ENCODE results near the gene IL3RA. TPM values are rescaled to one million over a fixed set of nuclear protein-coding genes. Genes with fewer than 3 reads are reported as not detected.
A peak's percentile ranks its signal among the peaks of the same experiment; 100 is the strongest.

The IL3RA gene
- polyA plus RNA-seq, 1 of the 3 experiments (the other 2 are of a cell fraction) = not detected

DNA sequence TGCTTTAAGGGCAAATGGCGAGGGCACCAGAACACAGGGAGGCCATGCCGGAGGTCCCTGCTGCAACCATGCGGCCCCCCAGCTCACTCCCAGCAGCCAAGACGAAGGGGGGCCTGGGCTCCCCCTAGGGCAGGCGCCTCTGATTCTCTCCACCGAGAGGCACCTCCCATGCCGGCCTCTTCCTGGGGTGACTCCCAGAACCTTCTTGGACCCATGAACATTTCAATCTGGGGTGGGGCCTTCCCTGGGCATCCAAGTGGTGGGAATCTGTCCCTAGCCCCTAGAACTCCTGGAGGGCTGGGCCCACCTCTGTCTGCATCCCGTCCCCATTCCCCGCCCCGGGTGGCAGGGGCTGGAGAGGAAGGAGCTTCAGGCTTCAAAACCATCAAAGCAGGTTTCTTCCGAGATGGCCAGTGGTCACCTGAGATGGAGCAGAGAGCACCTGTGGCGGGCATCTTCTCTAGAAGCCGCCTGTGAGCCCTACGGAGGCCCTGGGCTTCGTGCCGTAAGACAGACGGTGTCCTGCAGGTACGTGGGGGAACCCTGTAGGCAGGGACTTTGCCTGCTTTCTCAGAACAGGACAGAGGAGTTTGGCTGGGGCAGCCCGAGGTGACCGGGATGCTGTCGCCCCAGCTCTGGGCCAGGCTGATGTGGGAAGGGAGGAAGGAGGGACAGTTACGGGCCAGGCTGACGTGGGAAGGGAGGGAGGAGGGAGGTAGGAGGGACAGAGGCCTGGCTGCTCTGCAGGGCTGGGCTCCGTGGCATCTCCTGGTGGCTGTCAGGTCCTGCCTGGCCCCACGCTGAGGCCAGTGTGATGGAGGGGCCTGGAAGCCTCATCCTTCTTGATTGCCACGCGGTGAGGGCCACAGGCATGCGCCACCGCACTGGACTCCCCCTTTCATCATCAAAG, 62.1 kb downstream of the IL3RA start:
- Histone ChIP-seq H3K27me3 (ENCODE audit: insufficient read depth) (no peaks in the 10 kb centered on the region), H2AFZ (ENCODE audit: low read depth) (no peak overlapping the region), H3K79me2 (ENCODE audit: insufficient read depth) (peaks cover 30% of the 10 kb centered on the region), H3F3A (replicated peaks; ENCODE audit: insufficient read depth) (no peaks in the 10 kb centered on the region), H3K9me2 (no peaks in the 10 kb centered on the region), H3K4me2 (no peak overlapping the region), H4K20me1 (ENCODE audit: insufficient read depth) (no peaks in the 10 kb centered on the region), H3K9ac (no peak overlapping the region), H3K9me3 (no peaks in the 10 kb centered on the region), H3K27ac (ENCODE audit: low read depth in 2 of 2, low read length in 1 of 2) (no peak overlapping the region), H3K36me3 (replicated peaks in 1 of 2; ENCODE audit: control insufficient read depth in 1 of 2, insufficient read depth in 2 of 2, low read length in 1 of 2) (peaks cover 0 to 6% of the 10 kb centered on the region in 2 experiments), H3K4me3 (ENCODE audit: low read depth in 2 of 2, low read length in 1 of 2) (no peak overlapping the region), H3K4me1 (ENCODE audit: control insufficient read depth in 1 of 2, insufficient read depth in 2 of 2, low read depth in 1 of 2, low read length in 1 of 2) (peaks cover 0 to 3% of the 10 kb centered on the region in 2 experiments; a peak in 1 of 4 replicates)
- ChIA-PET POLR2A (no interaction called here), CTCF (no interaction called here)
- 87% methylated on average over 23 of the region's 29 CpGs for WGBS (ENCODE audit: low lambda C conversion rate)
- peak; percentile 12 for DNase-seq
- TF ChIP-seq SMC3 (IDR thresholded peaks at IDR 0.05; ENCODE audit: low read depth, low read length) (no peak), FOXJ3 (CRISPR knock-in tag; IDR thresholded peaks at IDR 0.05) (no peak), TEAD4 (IDR thresholded peaks at IDR 0.05; ENCODE audit: borderline replicate concordance, insufficient read depth) (no peak), JUND (IDR thresholded peaks at IDR 0.05) (no peak), TCF12 (IDR thresholded peaks at IDR 0.05) (no peak), GATA2 (CRISPR knock-in tag; IDR thresholded peaks at IDR 0.05) (no peak), CHD2 (IDR thresholded peaks at IDR 0.05; ENCODE audit: low read length, partially characterized antibody) (no peak)
- TF ChIP-seq, protein P1, sequence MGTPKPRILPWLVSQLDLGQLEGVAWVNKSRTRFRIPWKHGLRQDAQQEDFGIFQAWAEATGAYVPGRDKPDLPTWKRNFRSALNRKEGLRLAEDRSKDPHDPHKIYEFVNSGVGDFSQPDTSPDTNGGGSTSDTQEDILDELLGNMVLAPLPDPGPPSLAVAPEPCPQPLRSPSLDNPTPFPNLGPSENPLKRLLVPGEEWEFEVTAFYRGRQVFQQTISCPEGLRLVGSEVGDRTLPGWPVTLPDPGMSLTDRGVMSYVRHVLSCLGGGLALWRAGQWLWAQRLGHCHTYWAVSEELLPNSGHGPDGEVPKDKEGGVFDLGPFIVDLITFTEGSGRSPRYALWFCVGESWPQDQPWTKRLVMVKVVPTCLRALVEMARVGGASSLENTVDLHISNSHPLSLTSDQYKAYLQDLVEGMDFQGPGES (IDR thresholded peaks at IDR 0.05; ENCODE audit: low read depth, low read length) = no peak
- TF ChIP-seq, protein P2, sequence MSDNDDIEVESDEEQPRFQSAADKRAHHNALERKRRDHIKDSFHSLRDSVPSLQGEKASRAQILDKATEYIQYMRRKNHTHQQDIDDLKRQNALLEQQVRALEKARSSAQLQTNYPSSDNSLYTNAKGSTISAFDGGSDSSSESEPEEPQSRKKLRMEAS (IDR thresholded peaks at IDR 0.05; ENCODE audit: low read depth) = no peak

DNA sequence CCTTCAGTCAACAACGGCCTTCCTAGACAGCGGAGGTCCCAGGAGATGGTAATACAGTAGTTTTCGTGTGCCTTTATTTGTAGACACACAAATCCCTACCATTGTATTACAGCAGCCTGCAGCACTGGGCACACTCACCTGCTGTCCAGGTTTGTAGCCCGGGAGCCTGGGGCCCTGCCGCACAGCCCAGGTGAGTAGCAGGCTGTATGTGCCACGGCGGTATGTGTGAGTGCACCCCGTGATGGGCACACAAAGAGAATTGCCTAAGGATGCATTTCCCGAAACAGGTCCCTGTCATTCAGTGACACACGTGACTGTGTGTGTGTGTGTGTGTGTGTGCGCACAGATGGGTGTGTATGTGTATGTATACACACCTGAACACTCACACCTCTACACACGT, 63.5 kb downstream of the IL3RA start:
- POLR2A ChIA-PET = no interaction called here
- H3K27ac ChIP-seq (ENCODE audit: low read depth in 2 of 2, low read length in 1 of 2) = no peak overlapping the region
- no peaks in the 10 kb centered on the region; a peak in 1 of 4 replicates for H3K4me1 ChIP-seq (ENCODE audit: control insufficient read depth in 1 of 2, insufficient read depth in 2 of 2, low read depth in 1 of 2, low read length in 1 of 2)
- H3K9ac ChIP-seq = no peak overlapping the region
- no peak for DNase-seq
- no peak overlapping the region for H3K4me2 ChIP-seq
- H2AFZ ChIP-seq (ENCODE audit: low read depth) = no peak overlapping the region
- H3K79me2 ChIP-seq (ENCODE audit: insufficient read depth) = peaks cover 16% of the 10 kb centered on the region; the same call in 1 of the 2 replicates
- no peaks in the 10 kb centered on the region for H3K27me3 ChIP-seq (ENCODE audit: insufficient read depth)
- H3F3A ChIP-seq (replicated peaks; ENCODE audit: insufficient read depth) = no peaks in the 10 kb centered on the region
- peaks cover 6 to 13% of the 10 kb centered on the region in 2 experiments for H3K36me3 ChIP-seq (replicated peaks in 1 of 2; ENCODE audit: control insufficient read depth in 1 of 2, insufficient read depth in 2 of 2, low read length in 1 of 2)
- H3K9me2 ChIP-seq = no peaks in the 10 kb centered on the region
- WGBS (ENCODE audit: low lambda C conversion rate) = 88% methylated on average over 10 of the region's 12 CpGs
- no peaks in the 10 kb centered on the region for H3K9me3 ChIP-seq
- CTCF ChIA-PET = no interaction called here
- no peak overlapping the region for H3K4me3 ChIP-seq (ENCODE audit: low read depth in 2 of 2, low read length in 1 of 2)
- TF ChIP-seq YY1 (IDR thresholded peaks at IDR 0.05; ENCODE audit: low read depth) (no peak), FOXM1 (IDR thresholded peaks at IDR 0.05; ENCODE audit: low read depth) (no peak)
- TF ChIP-seq, protein P3, sequence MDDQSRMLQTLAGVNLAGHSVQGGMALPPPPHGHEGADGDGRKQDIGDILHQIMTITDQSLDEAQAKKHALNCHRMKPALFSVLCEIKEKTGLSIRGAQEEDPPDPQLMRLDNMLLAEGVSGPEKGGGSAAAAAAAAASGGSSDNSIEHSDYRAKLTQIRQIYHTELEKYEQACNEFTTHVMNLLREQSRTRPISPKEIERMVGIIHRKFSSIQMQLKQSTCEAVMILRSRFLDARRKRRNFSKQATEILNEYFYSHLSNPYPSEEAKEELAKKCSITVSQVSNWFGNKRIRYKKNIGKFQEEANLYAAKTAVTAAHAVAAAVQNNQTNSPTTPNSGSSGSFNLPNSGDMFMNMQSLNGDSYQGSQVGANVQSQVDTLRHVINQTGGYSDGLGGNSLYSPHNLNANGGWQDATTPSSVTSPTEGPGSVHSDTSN (IDR thresholded peaks at IDR 0.05) = no peak
- no peaks in the 10 kb centered on the region for H4K20me1 ChIP-seq (ENCODE audit: insufficient read depth)

Measured in SK-N-SH (cell line).